A549 treated with AZD9567 at 1 μM for 4 hours (cell line): ENCODE data around the gene EMC6. TPM values are rescaled to one million over a fixed set of nuclear protein-coding genes. Genes with fewer than 3 reads are reported as not detected.

Source experiments
- total RNA-seq: library from RNA; stranded (reverse); fragments of 200-300 nt; extraction: Qiagen RNA extraction; gene quantifications from 5 replicates; pipeline ENCODE4 v1.2.3, GENCODE V29; 2022; ENCODE audit not compliant: insufficient read depth

The EMC6 gene
- total RNA-seq = 108 to 162 TPM (median 160 TPM) in 5 replicates

DNA sequence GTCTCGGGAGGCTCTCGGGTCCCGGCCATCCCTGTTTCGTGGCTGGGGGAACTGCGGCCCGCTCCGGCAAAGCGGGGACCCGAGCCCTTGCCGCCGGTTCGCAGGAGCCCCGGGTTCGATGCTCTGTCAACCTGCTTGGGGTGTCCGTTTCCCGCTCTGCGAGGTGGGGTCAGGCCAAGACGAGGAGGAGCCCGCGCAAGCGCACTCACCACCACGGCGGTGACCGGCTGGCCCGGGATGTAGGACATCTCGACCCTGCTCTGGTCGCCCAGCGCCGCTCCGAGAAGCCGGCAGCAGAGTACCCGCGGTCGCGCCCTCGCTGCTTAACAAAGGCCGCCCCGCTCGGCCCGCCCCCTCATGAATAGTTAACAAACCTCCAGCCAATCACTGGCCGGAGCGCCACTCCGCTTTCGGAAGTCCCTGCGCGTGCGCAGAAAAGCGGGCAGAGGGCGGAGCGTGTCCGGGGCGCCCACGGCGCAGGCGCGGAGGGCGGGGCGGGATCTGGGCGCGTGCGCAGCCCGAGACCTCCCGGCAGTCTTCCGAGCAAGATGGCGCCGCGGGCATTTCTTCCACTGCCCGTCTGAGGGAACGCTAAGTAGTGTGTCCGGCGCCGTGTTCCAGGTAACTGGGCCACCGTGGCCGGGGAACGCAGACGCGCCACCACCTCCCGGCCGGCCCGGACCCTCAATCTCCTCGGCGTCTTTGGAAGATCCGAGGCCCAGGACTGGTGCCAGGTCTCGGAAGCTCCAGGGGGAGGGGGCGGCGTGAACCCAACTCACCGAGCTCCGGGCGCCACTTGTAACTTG, at the start of gene EMC6, which contains the start of gene TAX1BP3:
EMC6 (plus strand) TSS at position 534 of the 806 bp plus-strand sequence. CDS start 335 bp downstream, outside the sequence.
TAX1BP3 (minus strand) TSS at position 300 of the 806 bp plus-strand sequence; CDS start at position 248, 52 bp downstream.

GRCh38 chr17:3636154-3636907, 32.3 kb upstream of the EMC6 start, which contains the start of the genes CTNS and SHPK:
TSS of gene CTNS (plus strand) at chr17:3636760. CDS start at chr17:3640207, 3,447 bp downstream.
TSS of gene SHPK (minus strand) at chr17:3636250. CDS start at chr17:3636219, 31 bp downstream.

DNA sequence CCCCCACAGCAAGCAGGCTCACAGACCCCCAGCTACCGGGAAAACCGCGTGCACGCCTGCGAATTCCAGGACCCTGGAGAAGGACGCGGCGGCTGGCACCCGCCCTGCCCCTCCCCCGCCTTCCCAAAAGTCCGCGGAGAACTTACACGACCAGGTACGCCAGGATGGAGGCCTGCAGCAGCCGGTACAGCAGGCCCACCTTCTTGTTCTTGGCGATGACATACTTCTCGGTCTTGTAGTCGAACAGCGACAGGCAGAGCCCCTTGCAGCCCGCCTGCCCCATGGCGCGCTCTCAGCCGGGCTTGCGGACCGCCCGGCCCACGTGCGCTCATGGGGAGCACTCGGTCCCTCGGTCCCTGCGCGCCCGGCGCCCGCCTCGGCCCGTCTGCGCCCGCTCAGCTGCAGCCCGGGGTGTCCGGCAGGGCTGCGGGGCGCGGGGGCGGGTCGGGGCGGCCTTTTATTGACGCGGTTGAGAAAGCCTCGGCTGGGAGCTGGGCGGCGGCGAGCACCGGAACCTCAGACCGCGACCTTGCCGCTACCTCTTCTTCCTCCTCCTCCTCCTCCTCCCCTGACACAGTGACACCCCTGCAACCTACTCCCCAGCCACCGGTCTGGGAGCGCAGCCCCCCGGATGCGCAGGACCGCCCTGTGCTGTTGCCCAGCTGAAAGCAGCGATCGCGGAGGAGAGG, 27.3 kb downstream of the EMC6 start, which contains the start of gene P2RX5:
P2RX5 (minus strand) TSS at position 433 of the 689 bp plus-strand sequence; CDS start at position 283, 150 bp downstream.

Other genes with a start within 250 kb of the EMC6 start
- not detected in 5 replicates for gene OR1E2, start 235.0 kb upstream of the EMC6 start, total RNA-seq
- not detected in 5 replicates for gene SPATA22, start 197.0 kb upstream of the EMC6 start, total RNA-seq
- not detected in 5 replicates for gene ASPA, start 192.8 kb upstream of the EMC6 start, total RNA-seq
- gene TRPV3, start 111.0 kb upstream of the EMC6 start, total RNA-seq = 0.10 to 0.37 TPM (median 0.18 TPM) in 5 replicates
- gene TRPV1, start 59.4 kb upstream of the EMC6 start, total RNA-seq = 2.5 to 5.3 TPM (median 4.8 TPM) in 5 replicates
- gene SHPK, start 32.6 kb upstream of the EMC6 start, total RNA-seq = 13.6 to 17.9 TPM (median 17.0 TPM) in 5 replicates
- gene CTNS, start 32.1 kb upstream of the EMC6 start, total RNA-seq = 8.7 to 16.3 TPM (median 13.9 TPM) in 5 replicates
- gene TAX1BP3, start 234 bp upstream of the EMC6 start, total RNA-seq = 251 to 369 TPM (median 356 TPM) in 5 replicates
- 13.4 to 22.8 TPM (median 20.0 TPM) in 5 replicates for gene P2RX5, start 27.3 kb downstream of the EMC6 start, total RNA-seq
- 12.7 to 19.8 TPM (median 13.6 TPM) in 5 replicates for gene HASPIN, start 55.1 kb downstream of the EMC6 start, total RNA-seq
- gene ITGAE, start 132.4 kb downstream of the EMC6 start, total RNA-seq = 61.9 to 101 TPM (median 93.8 TPM) in 5 replicates
- gene NCBP3, start 177.4 kb downstream of the EMC6 start, total RNA-seq = 29.7 to 46.3 TPM (median 32.6 TPM) in 5 replicates
- 18.6 to 20.6 TPM (median 20.0 TPM) in 5 replicates for gene CAMKK1, start 224.2 kb downstream of the EMC6 start, total RNA-seq
- gene P2RX1, start 247.7 kb downstream of the EMC6 start, total RNA-seq = 0.06 to 0.08 TPM in 2 of 5 replicates, not detected in the others